Stimulated activated CD4-positive, alpha-beta T cell treated with anti-CD3 and anti-CD28 coated beads, TNF-alpha, amount 100 ng/mL, for 1 hour (primary cell): ENCODE measurements around the gene IL17A.
"Not testable (repeated sequence)": the region's sequence is repeated elsewhere in the genome, so short reads cannot be mapped to it uniquely, and the experiment has no call there.

Source experiments
- DNase-seq, 3 donors: peaks; one replicate each; pipeline ENCODE4 v3.0.0-alpha.2; 2020; ENCODE audit warnings: low read depth in 3 of 3, low spot score in 1 of 3

The IL17A gene

GRCh38 chr6:52162940-52163908 is 23.0 kb upstream of the IL17A start:
- DNase-seq, result no peak

GRCh38 chr6:52164319-52165094 is 21.7 kb upstream of the IL17A start:
- no peak for DNase-seq

- no peak for DNase-seq
Measured at GRCh38 chr6:52167267-52167666, 18.9 kb upstream of the IL17A start.

- DNase-seq, result not testable (repeated sequence)
Measured at GRCh38 chr6:52168351-52168750, 17.8 kb upstream of the IL17A start.

- no peak for DNase-seq
Measured at GRCh38 chr6:52174118-52174517, 12.1 kb upstream of the IL17A start.

- no peak for DNase-seq
Measured at GRCh38 chr6:52176550-52176949, 9.6 kb upstream of the IL17A start.

GRCh38 chr6:52177961-52178360 is 8.2 kb upstream of the IL17A start:
- no peak for DNase-seq

- no peak for DNase-seq
Measured at GRCh38 chr6:52180787-52181558, 5.2 kb upstream of the IL17A start.

GRCh38 chr6:52183131-52183713 is 3.0 kb upstream of the IL17A start:
- no peak for DNase-seq

GRCh38 chr6:52186480-52186879 is 305 bp downstream of the IL17A start:
- no peak for DNase-seq

GRCh38 chr6:52187098-52187497 is 923 bp downstream of the IL17A start:
- DNase-seq, result no peak

- no peak for DNase-seq
Measured at GRCh38 chr6:52189974-52190373, 3.8 kb downstream of the IL17A start.

- no peak for DNase-seq
Measured at GRCh38 chr6:52190409-52190808, 4.2 kb downstream of the IL17A start.

GRCh38 chr6:52191824-52192223 is 5.6 kb downstream of the IL17A start:
- DNase-seq, result no peak

GRCh38 chr6:52195886-52196285 is 9.7 kb downstream of the IL17A start:
- no peak for DNase-seq

- not testable (repeated sequence) for DNase-seq
Measured at GRCh38 chr6:52200088-52200487, 13.9 kb downstream of the IL17A start.

GRCh38 chr6:52201046-52201445 is 14.9 kb downstream of the IL17A start:
- no peak for DNase-seq

- DNase-seq, result no peak
Measured at GRCh38 chr6:52201493-52201892, 15.3 kb downstream of the IL17A start.

- no peak for DNase-seq
Measured at GRCh38 chr6:52207066-52207465, 20.9 kb downstream of the IL17A start.

- no peak for DNase-seq
Measured at GRCh38 chr6:52208612-52209011, 22.4 kb downstream of the IL17A start.

- DNase-seq, result no peak
Measured at GRCh38 chr6:52209770-52210169, 23.6 kb downstream of the IL17A start.
